Measurements from ENCODE around the gene AKAP13. TPM values are rescaled to one million over a fixed set of nuclear protein-coding genes. Genes with fewer than 3 reads are reported as not detected.

AKAP13 gene
- total RNA-seq, 1 experiment from 2014 or later, result 47.3 TPM

DNA sequence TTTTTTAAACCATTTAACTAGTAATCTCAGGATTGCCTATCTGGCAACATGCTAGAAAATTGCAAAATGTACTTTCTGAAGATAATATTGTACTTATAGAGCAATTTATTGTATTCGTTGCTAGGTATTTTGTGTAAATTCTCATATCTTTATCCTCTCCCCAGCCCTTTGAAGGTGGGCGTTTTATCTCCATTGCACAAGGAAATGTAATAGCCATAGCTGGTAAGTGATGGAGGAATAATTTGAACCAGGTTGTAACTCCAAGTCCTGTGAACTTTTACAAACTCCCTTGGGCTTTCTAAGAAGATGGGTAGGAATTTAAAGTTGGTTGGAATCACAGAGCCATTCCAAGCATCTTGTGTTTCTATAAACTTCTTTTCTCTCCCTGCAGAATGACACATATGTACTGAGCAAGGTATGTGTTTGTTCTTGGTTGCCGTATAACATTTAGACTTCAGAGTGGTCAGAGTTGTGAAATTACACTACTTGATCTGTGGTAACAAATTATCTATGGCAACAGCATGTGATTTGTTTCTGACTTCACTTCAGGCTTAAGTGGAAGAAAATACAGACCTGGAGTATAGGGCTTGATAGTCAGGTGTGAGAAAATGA is 170.9 kb downstream of the AKAP13 start:
- Histone ChIP-seq H4K20me1 (ENCODE audit: control insufficient read depth, insufficient read depth, insufficient read length) (peaks cover 2% of the 10 kb centered on the region), H3K79me2 (ENCODE audit: insufficient read depth, low read length) (no peaks in the 10 kb centered on the region), H3K4me2 (ENCODE audit: insufficient read depth, insufficient read length, low read length) (no peak overlapping the region), H3K9ac (ENCODE audit: extremely low read depth, insufficient read length, low read length) (no peak overlapping the region), H3K79me1 (ENCODE audit: insufficient read depth, low read depth, low read length, poor library complexity, severe bottlenecking) (no peaks in the 10 kb centered on the region), H3K56ac (ENCODE audit: insufficient read length, low read depth, low read length) (no peak overlapping the region), H2BK20ac (ENCODE audit: low read depth, low read length, poor library complexity, severe bottlenecking) (no peak overlapping the region), H2BK15ac (ENCODE audit: low read depth, low read length) (no peak overlapping the region), H3K14ac (ENCODE audit: insufficient read depth, low read length) (no peak overlapping the region), H3K27ac (ENCODE audit: insufficient read length, low read depth, low read length) (no peak overlapping the region), H3T11ph (ENCODE audit: low read length) (no peak overlapping the region), H2BK5ac (ENCODE audit: insufficient read length, low read length) (no peak overlapping the region), H3K9me3 (ENCODE audit: control insufficient read depth, low read depth, low read length) (no peaks in the 10 kb centered on the region), H3K18ac (ENCODE audit: insufficient read length, low read depth, low read length) (no peak overlapping the region), H3K27me3 (ENCODE audit: insufficient read depth, low read length) (no peaks in the 10 kb centered on the region; the same call in 1 of the 2 replicates), H4K8ac (replicated peaks; ENCODE audit: insufficient read length, low read depth, low read length) (no peak overlapping the region), H2AFZ (ENCODE audit: low read length) (no peak overlapping the region), H2BK12ac (ENCODE audit: insufficient read length, low read depth, low read length) (no peak overlapping the region), H2BK120ac (ENCODE audit: low read depth, low read length, poor library complexity, severe bottlenecking) (no peak overlapping the region), H2AK5ac (ENCODE audit: insufficient read length, low read length) (no peak overlapping the region), H3K4me1 (ENCODE audit: insufficient read depth, low read length) (no peaks in the 10 kb centered on the region; the same call in 1 of the 2 replicates), H3K4ac (ENCODE audit: low read depth, low read length) (no peak overlapping the region), H4K5ac (ENCODE audit: insufficient read length, low read depth, low read length) (no peak overlapping the region), H4K91ac (ENCODE audit: insufficient read length, low read depth, low read length) (no peak overlapping the region), H3K23ac (ENCODE audit: insufficient read length, low read depth, low read length) (no peak overlapping the region), H3K23me2 (ENCODE audit: insufficient read length, low read depth, low read length, poor library complexity, severe bottlenecking) (no peaks in the 10 kb centered on the region)
- Mint-ChIP-seq H3K9me3 (peaks cover 7 to 9% of the 10 kb centered on the region in 2 experiments; a peak in 4 of 5 replicates), H3K4me3 (no peak overlapping the region), H3K36me3 (ENCODE audit: insufficient read depth in 1 of 3, low read depth in 3 of 3) (peaks cover 9 to 17% (median 11%) of the 10 kb centered on the region in 3 experiments), H3K4me1 (peaks cover 9 to 14% of the 10 kb centered on the region in 2 experiments), H3K27me3 (ENCODE audit: low read depth) (no peaks in the 10 kb centered on the region), H3K27ac (no peak overlapping the region)
- no CpG with 5 or more reads among the region's 3 CpGs for WGBS (ENCODE audit: extremely low coverage, insufficient read length, low lambda C conversion rate)
- DNase-seq, result no peak
- TF ChIP-seq CTCF (conservative IDR thresholded peaks at IDR 0.05), result no peak
